Activated CD4-positive, alpha-beta T cell treated with anti-CD3 and anti-CD28 coated beads, Interleukin-2, amount 10 ng/mL, durations not matched to agents 24 days and 14 days (primary cell): Measurements from ENCODE around the gene FLT3. TPM values are rescaled to one million over a fixed set of nuclear protein-coding genes. Genes with fewer than 3 reads are reported as not detected.

Source experiments
- DNase-seq: peaks from one replicate; pipeline ENCODE4 v3.0.0; 2022
- H3K27ac Mint-ChIP-seq: one replicate; pipeline ENCODE4 v1.8.0; 2022; ENCODE audit warnings: mild to moderate bottlenecking, mixed read lengths
- H3K27me3 Mint-ChIP-seq: one replicate; pipeline ENCODE4 v1.8.0; 2022; ENCODE audit warnings: mixed read lengths
- H3K36me3 Mint-ChIP-seq: one replicate; pipeline ENCODE4 v1.8.0; 2022; ENCODE audit warnings: low read depth, mild to moderate bottlenecking, mixed read lengths
- H3K4me1 Mint-ChIP-seq: one replicate; pipeline ENCODE4 v1.8.0; 2021; ENCODE audit warnings: mixed read lengths
- H3K4me3 Mint-ChIP-seq: one replicate; pipeline ENCODE4 v1.8.0; 2022; ENCODE audit warnings: mild to moderate bottlenecking, moderate library complexity, mixed read lengths
- H3K9me3 Mint-ChIP-seq: one replicate; pipeline ENCODE4 v1.8.0; 2021; ENCODE audit warnings: mixed read lengths
- intact Hi-C: fragments of 100-400 bp; cut with micrococcal nuclease; formaldehyde crosslinking; loops from one replicate; pipeline ENCODE4 v1.15.1; 2023
- total RNA-seq: library from RNA; stranded (reverse); gene quantifications from 2 replicates; pipeline ENCODE4 v1.2.3, GENCODE V29; 2022

FLT3 gene
- total RNA-seq, 1 donor from 2014 or later: not detected

GRCh38 chr13:27988520-27988919, 111.9 kb downstream of the FLT3 start, which contains the start of gene URAD:
Gene URAD, minus strand, starts transcription at chr13:27988693. Its CDS starts 56 bp downstream, at chr13:27988637.
- H3K27ac Mint-ChIP-seq: no peak within 1 kb of the TSS
- H3K9me3 Mint-ChIP-seq: no peaks in the 10 kb centered on the region
- intact Hi-C loops: loop anchor here (10.0 kb wide), 1 partner anchor 1004 kb away; no protein-coding TSS in a partner anchor
- H3K36me3 Mint-ChIP-seq: no peaks in the 10 kb centered on the region
- peaks cover 6% of the 10 kb centered on the region for H3K27me3 Mint-ChIP-seq
- no peak for DNase-seq
- H3K4me3 Mint-ChIP-seq: no peak within 1 kb of the TSS
- peaks cover 2% of the 10 kb centered on the region for H3K4me1 Mint-ChIP-seq

GRCh38 chr13:27985600-27985999, 114.8 kb downstream of the FLT3 start:
- no peak for DNase-seq
- Mint-ChIP-seq H3K9me3 (no peaks in the 10 kb centered on the region), H3K4me3 (no peak overlapping the region), H3K36me3 (no peaks in the 10 kb centered on the region), H3K27ac (no peak overlapping the region), H3K27me3 (peaks cover 35% of the 10 kb centered on the region), H3K4me1 (peaks cover 2% of the 10 kb centered on the region)
- intact Hi-C loops: loop anchor here (10.0 kb wide), 1 partner anchor 1001 kb away; no protein-coding TSS in a partner anchor

GRCh38 chr13:27982361-27982760, 118.0 kb downstream of the FLT3 start:
- Mint-ChIP-seq H3K4me3 (no peak overlapping the region), H3K27ac (no peak overlapping the region), H3K4me1 (peaks cover 10% of the 10 kb centered on the region), H3K36me3 (no peaks in the 10 kb centered on the region), H3K27me3 (peaks cover 56% of the 10 kb centered on the region), H3K9me3 (no peaks in the 10 kb centered on the region)
- DNase-seq: no peak
- intact Hi-C loops: loop anchor here (10.0 kb wide), 1 partner anchor 998 kb away; no protein-coding TSS in a partner anchor

GRCh38 chr13:27981006-27981708, 119.2 kb downstream of the FLT3 start:
- peaks cover 64% of the 10 kb centered on the region for H3K27me3 Mint-ChIP-seq
- H3K4me3 Mint-ChIP-seq: no peak overlapping the region
- intact Hi-C loops: loop anchor here (10.0 kb wide), 1 partner anchor 996 kb away; no protein-coding TSS in a partner anchor
- DNase-seq: no peak
- H3K36me3 Mint-ChIP-seq: no peaks in the 10 kb centered on the region
- peaks cover 10% of the 10 kb centered on the region for H3K4me1 Mint-ChIP-seq
- no peaks in the 10 kb centered on the region for H3K9me3 Mint-ChIP-seq
- H3K27ac Mint-ChIP-seq: no peak overlapping the region

GRCh38 chr13:27980280-27980998, 119.9 kb downstream of the FLT3 start:
- Mint-ChIP-seq H3K36me3 (no peaks in the 10 kb centered on the region), H3K9me3 (no peaks in the 10 kb centered on the region), H3K27me3 (peaks cover 71% of the 10 kb centered on the region), H3K27ac (peak overlapping the region; percentile 34), H3K4me1 (peaks cover 10% of the 10 kb centered on the region), H3K4me3 (no peak overlapping the region)
- intact Hi-C loops: loop anchor here (10.0 kb wide), 1 partner anchor 996 kb away; no protein-coding TSS in a partner anchor
- no peak for DNase-seq

DNA sequence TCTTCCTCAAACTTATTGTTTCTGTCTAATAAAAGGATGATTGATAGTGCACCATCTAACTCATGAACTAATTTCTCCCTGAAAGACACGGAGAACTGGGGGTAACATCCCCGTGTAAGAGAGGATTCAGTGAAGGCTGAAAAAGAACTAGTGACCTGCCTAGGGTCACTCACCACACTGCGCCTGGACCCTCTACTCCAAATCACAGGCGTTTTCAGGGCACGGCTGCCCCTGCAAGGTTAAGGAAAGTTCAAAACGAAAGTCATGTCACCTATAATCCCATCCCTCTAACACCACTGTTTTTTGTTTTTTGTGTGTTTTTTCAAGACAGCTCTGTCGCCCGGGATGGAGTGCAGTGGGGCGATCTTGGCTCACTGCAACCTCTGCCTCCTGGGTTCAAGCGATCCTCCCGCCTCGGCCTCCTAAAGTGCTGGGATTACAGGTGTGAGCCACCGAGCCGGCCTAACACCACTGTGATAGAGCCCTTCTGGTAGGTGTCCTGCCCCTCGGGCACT, 120.6 kb downstream of the FLT3 start:
- no peaks in the 10 kb centered on the region for H3K9me3 Mint-ChIP-seq

GRCh38 chr13:27979001-27979643, 121.3 kb downstream of the FLT3 start:
- Mint-ChIP-seq H3K9me3 (no peaks in the 10 kb centered on the region), H3K27ac (no peak overlapping the region), H3K36me3 (no peaks in the 10 kb centered on the region), H3K4me3 (no peak overlapping the region), H3K4me1 (peaks cover 9% of the 10 kb centered on the region), H3K27me3 (peaks cover 83% of the 10 kb centered on the region)
- no peak for DNase-seq
- intact Hi-C loops: loop anchor here (2.0 kb wide), 2 partner anchors 52 to 186 kb away; partner anchors contain the start of gene GSX1

More for the DNA sequence above, 120.6 kb downstream of the FLT3 start:
- intact Hi-C loops: loop anchor here (2.0 to 10.0 kb wide), 3 partner anchors 53 to 995 kb away; partner anchors contain the start of gene GSX1
- Mint-ChIP-seq H3K36me3 (no peaks in the 10 kb centered on the region), H3K27ac (peak overlapping the region; percentile 34), H3K4me1 (peaks cover 10% of the 10 kb centered on the region), H3K27me3 (peaks cover 77% of the 10 kb centered on the region), H3K4me3 (no peak overlapping the region)
- DNase-seq: no peak

DNA sequence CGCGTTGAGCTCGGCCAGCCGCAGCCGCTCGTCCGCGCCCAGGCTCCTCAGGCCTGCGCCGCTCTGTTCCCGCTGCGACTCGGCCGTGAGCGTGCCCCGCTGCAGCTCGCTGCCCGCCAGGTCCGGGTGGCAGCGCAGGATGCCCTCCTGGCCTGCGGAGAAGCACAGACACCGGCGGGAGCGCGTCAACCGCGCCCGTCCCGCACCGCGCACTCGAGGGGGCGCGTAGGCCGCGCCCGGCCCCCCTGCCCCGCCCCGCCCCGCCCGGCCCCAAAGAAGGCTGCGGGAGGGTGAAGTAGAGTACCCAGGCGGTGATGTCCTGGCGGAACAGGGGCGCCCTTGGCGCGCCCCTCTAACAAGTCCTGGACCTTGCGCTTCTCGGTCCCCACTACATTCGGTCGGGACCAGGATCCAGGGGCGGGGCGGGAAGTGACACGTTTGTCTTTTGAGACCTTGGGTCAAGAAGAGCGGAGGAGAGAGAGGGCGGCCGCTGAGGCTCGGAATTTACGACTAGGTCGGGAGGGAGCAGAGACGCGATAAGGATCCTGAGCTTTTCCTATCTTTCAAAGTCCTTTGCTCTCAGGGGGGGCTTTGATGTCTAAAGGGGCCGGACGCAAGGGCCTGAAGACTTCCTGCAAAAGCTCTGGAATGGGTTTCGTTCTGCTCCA, 121.9 kb downstream of the FLT3 start:
- Mint-ChIP-seq H3K4me1 (peaks cover 8% of the 10 kb centered on the region), H3K36me3 (no peaks in the 10 kb centered on the region), H3K9me3 (no peaks in the 10 kb centered on the region), H3K27me3 (peaks cover 86% of the 10 kb centered on the region), H3K27ac (no peak overlapping the region), H3K4me3 (no peak overlapping the region)
- DNase-seq: no peak
- intact Hi-C loops: loop anchor here (2.0 kb wide), 2 partner anchors 52 to 186 kb away; partner anchors contain the start of gene GSX1

- Mint-ChIP-seq H3K9me3 (no peaks in the 10 kb centered on the region), H3K27ac (peak overlapping the region; percentile 77), H3K27me3 (peaks cover 85% of the 10 kb centered on the region), H3K4me1 (peaks cover 8% of the 10 kb centered on the region), H3K36me3 (no peaks in the 10 kb centered on the region), H3K4me3 (peak overlapping the region; percentile 48)
- intact Hi-C loops: loop anchor here (2.0 kb wide), 2 partner anchors 51 to 185 kb away; partner anchors contain the start of gene GSX1
- DNase-seq: no peak
These were observed 122.7 kb downstream of the FLT3 start for GRCh38 chr13:27977476-27978300.

DNA sequence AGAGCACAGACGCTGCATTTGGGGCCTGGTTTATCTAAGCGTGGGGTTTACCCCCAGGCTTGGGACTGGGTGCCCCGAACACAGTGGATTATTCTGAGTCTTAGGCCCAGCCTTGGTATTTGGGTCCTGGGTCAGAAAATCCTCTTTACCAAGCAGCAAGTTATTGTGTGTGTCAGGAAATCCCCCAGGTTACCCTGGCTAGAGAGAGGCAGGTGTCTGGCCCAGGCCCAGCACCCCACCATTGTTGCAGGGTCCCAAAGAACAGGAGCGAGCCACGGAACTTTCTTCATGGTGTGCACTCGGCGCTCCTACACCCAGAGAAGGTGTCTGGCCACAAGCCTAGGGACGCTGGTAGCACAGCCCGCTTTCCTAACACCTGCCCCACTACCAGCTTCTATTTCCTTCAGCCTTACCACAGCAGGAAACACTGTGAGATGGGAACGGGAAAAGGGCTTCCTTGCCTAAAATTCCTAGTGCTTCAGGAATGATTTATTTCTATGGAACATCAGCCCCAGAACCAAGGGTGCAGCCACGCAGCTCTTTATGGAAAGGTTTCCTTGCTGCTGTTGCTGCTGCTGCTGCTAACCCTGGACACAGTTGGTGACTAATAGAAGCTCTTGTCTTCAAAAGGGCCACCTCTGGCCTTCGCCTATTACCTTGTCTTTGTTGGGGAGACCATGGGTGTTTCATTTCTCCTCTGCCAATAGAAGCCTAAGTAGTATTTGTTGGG, 123.8 kb downstream of the FLT3 start:
- Mint-ChIP-seq H3K27me3 (peaks cover 75% of the 10 kb centered on the region), H3K36me3 (no peaks in the 10 kb centered on the region), H3K9me3 (no peaks in the 10 kb centered on the region), H3K27ac (no peak overlapping the region), H3K4me3 (no peak overlapping the region), H3K4me1 (peaks cover 8% of the 10 kb centered on the region)
- no peak for DNase-seq
- intact Hi-C loops: no loop called here

DNA sequence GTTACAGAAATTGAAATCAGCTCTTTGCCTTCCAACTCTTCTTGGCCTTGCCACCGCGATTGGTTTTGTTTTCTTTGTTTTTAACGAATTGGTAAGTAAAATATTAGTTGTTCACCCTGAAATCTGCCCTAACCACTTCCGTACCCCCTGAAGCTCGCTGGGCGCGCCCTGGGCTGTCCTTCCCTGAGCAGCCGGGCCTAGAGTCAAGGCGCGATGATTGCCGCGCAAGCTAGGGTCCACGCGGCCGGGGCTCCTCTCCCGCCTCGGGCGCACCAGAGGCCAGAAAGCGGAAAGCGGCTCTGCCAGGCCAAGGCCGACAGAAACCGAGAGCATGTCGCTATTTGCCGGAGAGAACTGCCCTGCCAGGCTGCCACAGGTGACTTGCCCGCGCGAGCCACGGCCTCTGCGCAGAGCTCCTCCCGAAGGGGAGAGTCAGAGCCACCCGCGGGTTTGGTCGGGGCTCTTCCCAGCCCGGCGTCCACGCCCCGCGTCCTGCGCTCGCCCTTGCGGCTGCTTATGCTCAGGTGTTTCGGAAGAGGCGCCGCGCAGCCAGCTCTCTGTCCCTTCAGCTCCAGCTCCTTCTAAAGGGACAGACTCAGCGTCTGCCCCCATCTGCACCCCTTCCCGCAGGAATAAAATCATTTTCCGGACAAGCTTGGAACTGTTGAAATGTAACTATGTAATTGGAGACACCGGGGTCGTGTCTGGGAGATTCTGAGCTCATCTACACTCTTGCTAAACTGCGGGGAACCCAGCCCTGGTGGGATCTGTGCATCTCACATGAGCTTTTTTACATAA, 124.6 kb downstream of the FLT3 start:
- H3K36me3 Mint-ChIP-seq: no peaks in the 10 kb centered on the region

More for the DNA sequence above, 124.6 kb downstream of the FLT3 start:
- H3K27ac Mint-ChIP-seq: no peak overlapping the region
- no peak overlapping the region for H3K4me3 Mint-ChIP-seq
- H3K9me3 Mint-ChIP-seq: no peaks in the 10 kb centered on the region
- DNase-seq: no peak
- H3K27me3 Mint-ChIP-seq: peaks cover 75% of the 10 kb centered on the region
- intact Hi-C loops: no loop called here
- peaks cover 8% of the 10 kb centered on the region for H3K4me1 Mint-ChIP-seq
